Activated CD4-positive, alpha-beta T cell treated with anti-CD3 and anti-CD28 coated beads, Interleukin-2, amount 50 U/mL, for 16 hours (primary cell): ENCODE results near the gene DPEP2.
"Not testable (repeated sequence)": the region's sequence is repeated elsewhere in the genome, so short reads cannot be mapped to it uniquely, and the experiment has no call there.

Experiments used
- DNase-seq: peaks from one replicate; pipeline ENCODE4 v3.0.0-alpha.2; 2020

The DPEP2 gene

GRCh38 chr16:67953641-67954375 lies 45.5 kb downstream of the DPEP2 start:
- no peak for DNase-seq

- DNase-seq = no peak
Measured at GRCh38 chr16:67951485-67951884, 47.8 kb downstream of the DPEP2 start.

GRCh38 chr16:67950335-67950843 lies 48.9 kb downstream of the DPEP2 start:
- no peak for DNase-seq

- no peak for DNase-seq
Measured at GRCh38 chr16:67949645-67950044, 49.6 kb downstream of the DPEP2 start.

- no peak for DNase-seq
Measured at GRCh38 chr16:67948015-67948414, 51.3 kb downstream of the DPEP2 start.

GRCh38 chr16:67946966-67947558 lies 52.2 kb downstream of the DPEP2 start:
- no peak for DNase-seq

- DNase-seq = no peak
Measured at GRCh38 chr16:67946128-67946569, 53.1 kb downstream of the DPEP2 start.

GRCh38 chr16:67945392-67945933 lies 53.8 kb downstream of the DPEP2 start:
- no peak for DNase-seq

GRCh38 chr16:67944690-67945391 lies 54.4 kb downstream of the DPEP2 start:
- DNase-seq = no peak

GRCh38 chr16:67943619-67944504 lies 55.4 kb downstream of the DPEP2 start, which contains the start of gene LCAT:
TSS of gene LCAT (minus strand) at chr16:67944120. CDS start at chr16:67944101, 19 bp downstream.
- no peak for DNase-seq

GRCh38 chr16:67943256-67943618 lies 56.0 kb downstream of the DPEP2 start:
- DNase-seq = no peak

- no peak for DNase-seq
Measured at GRCh38 chr16:67942510-67943255, 56.6 kb downstream of the DPEP2 start.

- DNase-seq = peak; percentile 55
Measured at GRCh38 chr16:67942200-67942509, 57.1 kb downstream of the DPEP2 start.

- no peak for DNase-seq
Measured at GRCh38 chr16:67941469-67942199, 57.6 kb downstream of the DPEP2 start.

GRCh38 chr16:67940446-67941089 lies 58.7 kb downstream of the DPEP2 start:
- DNase-seq = no peak

GRCh38 chr16:67939507-67940445 lies 59.5 kb downstream of the DPEP2 start:
- DNase-seq = no peak

GRCh38 chr16:67937713-67938112 lies 61.6 kb downstream of the DPEP2 start:
- DNase-seq = not testable (repeated sequence)
